Endometrium (tissue), 2 donors: ENCODE data around the gene SCLT1.
"Not testable (repeated sequence)": the region's sequence is repeated elsewhere in the genome, so short reads cannot be mapped to it uniquely, and the experiment has no call there.

ENCODE experiments used
- FAIRE-seq: peaks from 2 replicates; lab custom pipeline; 2012; peaks lifted over from hg19 to GRCh38; lab: Jason Lieb, UNC
- donor health status: control.
- donor health status: control.

The SCLT1 gene

GRCh38 chr4:129069537-129069936, 23.8 kb downstream of the SCLT1 start:
- not testable (repeated sequence) for FAIRE-seq

GRCh38 chr4:129064717-129065116, 28.6 kb downstream of the SCLT1 start:
- no peak for FAIRE-seq

GRCh38 chr4:129063640-129064039, 29.7 kb downstream of the SCLT1 start:
- FAIRE-seq: no peak

GRCh38 chr4:129062580-129062979, 30.8 kb downstream of the SCLT1 start:
- no peak for FAIRE-seq

GRCh38 chr4:129059028-129059427, 34.3 kb downstream of the SCLT1 start:
- FAIRE-seq: no peak

- no peak for FAIRE-seq
These were observed 47.0 kb downstream of the SCLT1 start for GRCh38 chr4:129046055-129046959.

- no peak for FAIRE-seq
These were observed 49.8 kb downstream of the SCLT1 start for GRCh38 chr4:129043523-129043922.

- FAIRE-seq: no peak
These were observed 52.9 kb downstream of the SCLT1 start for GRCh38 chr4:129040471-129040870.

- FAIRE-seq: no peak
These were observed 56.2 kb downstream of the SCLT1 start for GRCh38 chr4:129037093-129037492.

- no peak for FAIRE-seq
These were observed 78.5 kb downstream of the SCLT1 start for GRCh38 chr4:129014566-129015509.

- no peak for FAIRE-seq
These were observed 85.2 kb downstream of the SCLT1 start for GRCh38 chr4:129008096-129008495.

- no peak for FAIRE-seq
These were observed 106.4 kb downstream of the SCLT1 start for GRCh38 chr4:128986908-128987307.

- no peak for FAIRE-seq
These were observed 107.3 kb downstream of the SCLT1 start for GRCh38 chr4:128986019-128986418.

GRCh38 chr4:128983771-128984485, 109.4 kb downstream of the SCLT1 start:
- FAIRE-seq: no peak

- FAIRE-seq: no peak
These were observed 112.0 kb downstream of the SCLT1 start for GRCh38 chr4:128981377-128981776.

- no peak for FAIRE-seq
These were observed 112.5 kb downstream of the SCLT1 start for GRCh38 chr4:128980816-128981326.

- FAIRE-seq: no peak
These were observed 113.4 kb downstream of the SCLT1 start for GRCh38 chr4:128979934-128980333.

- no peak for FAIRE-seq
These were observed 114.4 kb downstream of the SCLT1 start for GRCh38 chr4:128978985-128979384.

GRCh38 chr4:128974136-128974581, 119.2 kb downstream of the SCLT1 start:
- no peak for FAIRE-seq

GRCh38 chr4:128973384-128973783, 120.0 kb downstream of the SCLT1 start:
- no peak for FAIRE-seq

- no peak for FAIRE-seq
These were observed 131.9 kb downstream of the SCLT1 start for GRCh38 chr4:128961405-128961804.

GRCh38 chr4:128958194-128958593, 135.1 kb downstream of the SCLT1 start:
- FAIRE-seq: no peak
